Activated B cell treated with CpG ODN at 0.5 μM for 24 hours (primary cell): ENCODE results near the gene NIPBL. TPM values are rescaled to one million over a fixed set of nuclear protein-coding genes. Genes with fewer than 3 reads are reported as not detected.
"Not testable (repeated sequence)": the region's sequence is repeated elsewhere in the genome, so short reads cannot be mapped to it uniquely, and the experiment has no call there.

Source experiments
- ATAC-seq: fragments of 200-7000 bp; cut with Tn5 transposase; one replicate; pipeline ENCODE4 v1.10.0; 2021; ENCODE audit warnings: low read depth, mild to moderate bottlenecking, moderate library complexity
- CTCF ChIA-PET: fragments of 350-600 bp; sonication (Branson Sonifier 250); formaldehyde crosslinking; loops from one replicate; lab custom pipeline; 2021; ENCODE audit warnings: antibody characterized with exemption; lab: Charles Lee
- POLR2A ChIA-PET: fragments of 350-600 bp; sonication (Branson Sonifier 250); formaldehyde crosslinking; loops from one replicate; lab custom pipeline; 2021; ENCODE audit warnings: antibody characterized with exemption; lab: Charles Lee
- DNase-seq: peaks from one replicate; pipeline ENCODE4 v3.0.0; 2022
- H3K27ac Mint-ChIP-seq: one replicate; pipeline ENCODE4 v1.8.0; 2020; ENCODE audit warnings: mixed read lengths
- H3K27me3 Mint-ChIP-seq: one replicate; pipeline ENCODE4 v1.8.0; 2021; ENCODE audit warnings: mixed read lengths
- H3K36me3 Mint-ChIP-seq: one replicate; pipeline ENCODE4 v1.8.0; 2021; ENCODE audit warnings: low read depth, mixed read lengths
- H3K4me1 Mint-ChIP-seq: one replicate; pipeline ENCODE4 v1.8.0; 2021; ENCODE audit warnings: mixed read lengths
- H3K4me3 Mint-ChIP-seq: one replicate; pipeline ENCODE4 v1.8.0; 2020; ENCODE audit warnings: mild to moderate bottlenecking, mixed read lengths
- H3K9me3 Mint-ChIP-seq: one replicate; pipeline ENCODE4 v1.8.0; 2020; ENCODE audit warnings: mixed read lengths
- intact Hi-C: fragments of 100-400 bp; cut with micrococcal nuclease; formaldehyde crosslinking; loops from one replicate; pipeline ENCODE4 v1.15.1; 2024
- total RNA-seq: library from RNA; stranded (reverse); gene quantifications from 2 replicates; pipeline ENCODE4 v1.2.3, GENCODE V29; 2022
- TF ChIP-seq, protein P1 (sequence below): fragments of 200-600 bp; IDR thresholded peaks from one replicate; pipeline ENCODE4 v1.8.0; 2022; ENCODE audit warnings: antibody characterized with exemption, mild to moderate bottlenecking

Gene NIPBL
- total RNA-seq, 1 donor from 2014 or later = 82.5 TPM

- Mint-ChIP-seq H3K9me3 (peaks cover 4% of the 10 kb centered on the region), H3K4me3 (no peak overlapping the region), H3K27me3 (no peaks in the 10 kb centered on the region), H3K4me1 (no peaks in the 10 kb centered on the region), H3K36me3 (peaks cover 24% of the 10 kb centered on the region), H3K27ac (no peak overlapping the region)
- POLR2A ChIA-PET = no interaction called here
- CTCF ChIA-PET = no interaction called here
- DNase-seq = no peak
- no peak for ATAC-seq
- intact Hi-C loops = no loop called here
- TF ChIP-seq, protein P1, sequence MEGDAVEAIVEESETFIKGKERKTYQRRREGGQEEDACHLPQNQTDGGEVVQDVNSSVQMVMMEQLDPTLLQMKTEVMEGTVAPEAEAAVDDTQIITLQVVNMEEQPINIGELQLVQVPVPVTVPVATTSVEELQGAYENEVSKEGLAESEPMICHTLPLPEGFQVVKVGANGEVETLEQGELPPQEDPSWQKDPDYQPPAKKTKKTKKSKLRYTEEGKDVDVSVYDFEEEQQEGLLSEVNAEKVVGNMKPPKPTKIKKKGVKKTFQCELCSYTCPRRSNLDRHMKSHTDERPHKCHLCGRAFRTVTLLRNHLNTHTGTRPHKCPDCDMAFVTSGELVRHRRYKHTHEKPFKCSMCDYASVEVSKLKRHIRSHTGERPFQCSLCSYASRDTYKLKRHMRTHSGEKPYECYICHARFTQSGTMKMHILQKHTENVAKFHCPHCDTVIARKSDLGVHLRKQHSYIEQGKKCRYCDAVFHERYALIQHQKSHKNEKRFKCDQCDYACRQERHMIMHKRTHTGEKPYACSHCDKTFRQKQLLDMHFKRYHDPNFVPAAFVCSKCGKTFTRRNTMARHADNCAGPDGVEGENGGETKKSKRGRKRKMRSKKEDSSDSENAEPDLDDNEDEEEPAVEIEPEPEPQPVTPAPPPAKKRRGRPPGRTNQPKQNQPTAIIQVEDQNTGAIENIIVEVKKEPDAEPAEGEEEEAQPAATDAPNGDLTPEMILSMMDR = no peak
Observed at GRCh38 chr5:37090123-37090726, 213.7 kb downstream of the NIPBL start.

DNA sequence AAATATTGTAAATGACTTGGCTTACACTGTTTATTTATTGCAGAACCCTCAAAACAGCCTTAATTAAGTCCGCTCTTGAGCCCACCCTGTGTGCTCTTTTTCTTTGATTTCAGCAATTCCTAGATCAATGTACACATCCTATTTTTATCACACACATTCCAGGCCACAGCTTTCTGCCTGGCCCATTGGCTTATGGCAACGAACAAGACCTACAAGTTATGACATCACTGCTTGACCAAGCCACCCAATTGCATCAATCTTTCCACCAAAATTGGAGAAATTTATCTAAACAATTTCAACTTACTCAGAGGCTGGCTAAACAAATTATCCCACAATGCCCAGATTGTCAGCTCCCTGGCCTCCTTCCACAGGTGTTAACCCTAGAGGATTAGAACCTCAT lies 214.2 kb downstream of the NIPBL start:
- ATAC-seq = no peak
- CTCF ChIA-PET = no interaction called here
- no peak overlapping the region for H3K4me3 Mint-ChIP-seq
- H3K27ac Mint-ChIP-seq = no peak overlapping the region
- intact Hi-C loops = no loop called here
- POLR2A ChIA-PET = no interaction called here
- TF ChIP-seq, protein P1 = no peak
- peaks cover 22% of the 10 kb centered on the region for H3K36me3 Mint-ChIP-seq
- H3K4me1 Mint-ChIP-seq = no peaks in the 10 kb centered on the region
- no peak for DNase-seq
- peaks cover 4% of the 10 kb centered on the region for H3K9me3 Mint-ChIP-seq
- no peaks in the 10 kb centered on the region for H3K27me3 Mint-ChIP-seq

DNA sequence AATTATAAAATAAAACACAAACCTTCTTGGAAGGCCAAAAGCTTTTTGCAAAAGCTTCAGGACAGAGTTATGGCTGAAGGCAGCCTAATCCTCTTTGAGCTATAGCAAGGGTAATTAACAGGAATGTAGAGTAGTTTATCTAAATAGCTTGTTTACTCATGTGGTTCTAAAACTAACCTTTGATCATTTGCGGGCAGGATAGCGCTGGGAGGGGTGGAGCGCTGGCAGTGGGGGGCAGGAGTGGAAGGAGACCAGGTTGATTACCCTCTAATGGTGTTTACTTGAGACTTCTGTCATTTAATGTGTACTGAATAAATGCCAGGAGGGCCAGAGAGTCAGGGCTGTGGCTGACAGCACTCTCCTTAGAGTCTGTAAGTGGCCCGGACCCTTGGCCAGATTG lies 217.2 kb downstream of the NIPBL start:
- H3K4me3 Mint-ChIP-seq, ATAC-seq, intact Hi-C loops, H3K27ac Mint-ChIP-seq, CTCF ChIA-PET, POLR2A ChIA-PET, H3K4me1 Mint-ChIP-seq, DNase-seq, H3K27me3 Mint-ChIP-seq: not testable (repeated sequence)
- H3K9me3 Mint-ChIP-seq = peaks cover 23% of the 10 kb centered on the region
- H3K36me3 Mint-ChIP-seq = peaks cover 41% of the 10 kb centered on the region

DNA sequence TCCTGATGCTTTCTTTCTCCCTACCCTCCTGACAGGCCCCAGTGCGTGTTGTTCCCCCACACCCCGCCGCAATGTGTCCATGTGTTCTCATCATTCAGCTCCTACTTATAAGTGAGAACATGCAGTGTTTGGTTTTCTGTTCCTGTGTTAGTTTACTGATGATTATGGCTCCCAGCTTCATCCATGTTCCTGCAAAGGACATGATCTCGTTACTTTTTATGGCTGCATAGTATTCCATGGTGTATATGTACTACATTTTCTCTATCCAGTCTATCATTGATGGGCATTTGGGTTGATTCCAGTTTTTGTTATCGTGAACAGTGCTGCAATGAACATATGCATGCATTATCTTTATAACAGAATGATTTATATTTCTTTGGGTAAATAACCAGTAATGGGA lies 222.7 kb downstream of the NIPBL start:
- intact Hi-C loops = not testable (repeated sequence)

DNA sequence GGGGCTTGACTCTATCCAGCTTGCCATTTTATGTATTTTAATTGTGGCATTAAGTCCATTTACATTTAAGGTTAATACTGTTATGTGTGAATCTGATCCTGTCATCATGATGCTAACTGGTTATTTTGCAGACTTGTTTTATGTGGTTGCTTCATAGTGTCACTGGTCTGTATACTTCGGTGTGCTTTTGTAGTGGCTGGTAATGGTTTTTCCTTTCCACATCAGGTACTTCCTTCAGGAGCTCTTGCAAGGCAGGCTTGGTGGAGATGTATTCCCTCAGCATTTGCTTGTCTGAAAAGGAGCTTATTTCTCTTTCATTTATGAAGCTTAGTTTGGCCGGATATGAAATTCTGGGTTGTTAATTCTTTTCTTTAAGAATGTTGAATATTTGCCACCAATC lies 226.7 kb downstream of the NIPBL start:
- TF ChIP-seq, protein P1 = no peak
- ChIA-PET POLR2A (no interaction called here), CTCF (interaction anchor here (0.7 kb wide), 1 partner anchor 316 kb away, joined by 3 read pairs; no protein-coding TSS in a partner anchor)
- no peak overlapping the region for H3K27ac Mint-ChIP-seq
- intact Hi-C loops = no loop called here
- no peaks in the 10 kb centered on the region for H3K4me1 Mint-ChIP-seq
- DNase-seq (no peak), ATAC-seq (no peak)
- no peaks in the 10 kb centered on the region for H3K27me3 Mint-ChIP-seq
- peaks cover 22% of the 10 kb centered on the region for H3K9me3 Mint-ChIP-seq
- no peak overlapping the region for H3K4me3 Mint-ChIP-seq
- peaks cover 54% of the 10 kb centered on the region for H3K36me3 Mint-ChIP-seq

More for the DNA sequence above, 222.7 kb downstream of the NIPBL start:
- DNase-seq, H3K4me3 Mint-ChIP-seq, CTCF ChIA-PET, H3K27me3 Mint-ChIP-seq, H3K4me1 Mint-ChIP-seq, POLR2A ChIA-PET, ATAC-seq, H3K27ac Mint-ChIP-seq: not testable (repeated sequence)
- H3K9me3 Mint-ChIP-seq = peaks cover 43% of the 10 kb centered on the region
- peaks cover 46% of the 10 kb centered on the region for H3K36me3 Mint-ChIP-seq

- H3K36me3 Mint-ChIP-seq = peaks cover 61% of the 10 kb centered on the region
- TF ChIP-seq, protein P1 = no peak
- H3K4me3 Mint-ChIP-seq = no peak overlapping the region
Observed at GRCh38 chr5:37109338-37109737, 232.8 kb downstream of the NIPBL start.

More at GRCh38 chr5:37109338-37109737, 232.8 kb downstream of the NIPBL start:
- intact Hi-C loops = no loop called here
- DNase-seq (no peak), ATAC-seq (no peak)
- Mint-ChIP-seq H3K27ac (no peak overlapping the region), H3K4me1 (peaks cover 12% of the 10 kb centered on the region), H3K9me3 (peaks cover 5% of the 10 kb centered on the region), H3K27me3 (no peaks in the 10 kb centered on the region)
- POLR2A ChIA-PET = no interaction called here
- CTCF ChIA-PET = no interaction called here
